Pancreas (tissue), 10 donors: ENCODE data around the gene TMEM125. TPM values are rescaled to one million over a fixed set of nuclear protein-coding genes. Genes with fewer than 3 reads are reported as not detected.

Experiments
- ATAC-seq, 4 donors: fragments of 200-7000 bp; cut with Tn5 transposase; one replicate each; pipeline versions ENCODE4 v1.8.0 to v1.9.1; 2020; ENCODE audit warnings: mild to moderate bottlenecking in 4 of 4, moderate library complexity in 4 of 4
- DNase-seq, 6 donors: peaks; one replicate each; pipeline ENCODE4 v3.0.0-alpha.2; 2020
- FAIRE-seq: peaks from 2 replicates; lab custom pipeline; 2012; peaks lifted over from hg19 to GRCh38; lab: Jason Lieb, UNC
- H3K27ac ChIP-seq, 4 donors: fragments of 200-600 bp; sonication (generic); 1 replicate in 3 of 4; 2 replicates in 1 of 4; pipeline versions ENCODE4 v1.5.0 to v1.8.0; 2020
- H3K27me3 ChIP-seq, 4 donors: fragments of 200-600 bp; one replicate each; pipeline ENCODE4 v1.8.0; 2021
- H3K36me3 ChIP-seq, 3 donors: fragments of 200-600 bp; sonication (generic) in 1 of 3; one replicate each; pipeline versions ENCODE4 v1.5.0 to v1.8.0; 2020 to 2021
- H3K4me1 ChIP-seq, 3 donors: fragments of 200-600 bp; one replicate each; pipeline ENCODE4 v1.8.0; 2021
- H3K4me3 ChIP-seq, 4 donors: fragments of 200-600 bp; sonication (generic) in 2 of 4; one replicate each; pipeline versions ENCODE4 v1.5.0 to v1.8.0; 2020 to 2021
- H3K9me3 ChIP-seq, 4 donors: fragments of 200-600 bp; one replicate each; pipeline ENCODE4 v1.8.0; 2021
- CTCF ChIP-seq, 4 donors: fragments of 200-600 bp; sonication (generic) in 3 of 4; IDR thresholded peaks; one replicate each; pipeline versions ENCODE4 v1.5.0 to v1.8.0; 2021; ENCODE audit warnings: antibody characterized with exemption in 4 of 4
- WGBS, 2 donors: extraction: QIAGEN DNeasy Blood & Tissue Kit; methylation state at CpG; one replicate each; pipeline ENCODE4 v1.1.7; 2013; 5-methylcytosine and 5-hydroxymethylcytosine counted together
- intact Hi-C, 3 donors: fragments of 100-400 bp; cut with DNase I; formaldehyde crosslinking; loops; one replicate each; pipeline versions ENCODE4 v1.11.1 to v1.14.2; 2022
- polyA plus RNA-seq, 2 donors: library from polyadenylated mRNA; stranded (reverse); fragments of 200-250 nt; gene quantifications; one replicate each; pipeline ENCODE4 v1.2.3, GENCODE V29; 2013
- total RNA-seq, 6 donors: library from RNA; stranded (reverse); fragmentation: NEBNext Ultra II Directional in 4 of 6; extraction: Animal tissue kit (Norgen Biotek cat#: 25700) in 4 of 6; gene quantifications; one replicate each; pipeline versions ENCODE4 v1.2.1 to v1.2.4, GENCODE V29; 2021 to 2023
- donor health status: healthy with polysubstance abuse.
- donor health status: DM: no; HTN: no; CAD: no; lungs with moderate emphysema.
- donor health status: DM: no; HTN: no; CAD: no.
- donor health status: control.
- donor health status: control.
- donor health status: Bipolar disorder and iron deficiency.
- donor health status: DM: yes; HTN: yes; CAD: no.
- donor health status: DM: no; HTN: no; CAD: no.
- donor health status: DM: no; HTN: no; CAD: no.
- donor health status: DM: yes; HTN: yes; CAD: no.

The TMEM125 gene
- total and polyA plus RNA-seq, 8 donors: 27.5 to 75.0 (median 44.4) TPM

- no peak for TF ChIP-seq CTCF (IDR thresholded peaks at IDR 0.05)
- no peaks in the 10 kb centered on the region for H3K4me1 ChIP-seq
- no peaks in the 10 kb centered on the region for H3K36me3 ChIP-seq
- DNase-seq (no peak), ATAC-seq (no peak), FAIRE-seq (no peak)
- no peak overlapping the region for H3K4me3 ChIP-seq
- H3K27me3 ChIP-seq: no peaks in the 10 kb centered on the region
- 82 to 86% methylated on average over 4 of the region's 4 CpGs for WGBS, 2 donors
- no peaks in the 10 kb centered on the region for H3K9me3 ChIP-seq
- intact Hi-C loops: loop anchor here in 2 of 3 donors (10.0 kb wide), 1 partner anchor 132 kb away; the partner anchor contains the start of gene ELOVL1 (in 2 of the 2)
- H3K27ac ChIP-seq: no peak overlapping the region
These were observed 37.3 kb upstream of the TMEM125 start for GRCh38 chr1:43232482-43232881.

- no peak for FAIRE-seq
- intact Hi-C loops: loop anchor here in 2 of 3 donors (10.0 kb wide), 1 partner anchor 131 kb away; the partner anchor contains the start of gene ELOVL1 (in 2 of the 2)
- Histone ChIP-seq H3K4me1 (no peaks in the 10 kb centered on the region), H3K9me3 (no peaks in the 10 kb centered on the region), H3K36me3 (no peaks in the 10 kb centered on the region), H3K27ac (no peak overlapping the region), H3K27me3 (no peaks in the 10 kb centered on the region), H3K4me3 (no peak overlapping the region)
- no peak for DNase-seq
- ATAC-seq: no peak
- WGBS, 2 donors: 92 to 94% methylated on average over 5 of the region's 5 CpGs
- TF ChIP-seq CTCF (IDR thresholded peaks at IDR 0.05): no peak
These were observed 36.2 kb upstream of the TMEM125 start for GRCh38 chr1:43233631-43234030.

GRCh38 chr1:43234267-43234666, 35.5 kb upstream of the TMEM125 start:
- intact Hi-C loops: loop anchor here in 2 of 3 donors (10.0 kb wide), 1 partner anchor 131 kb away; the partner anchor contains the start of gene ELOVL1 (in 2 of the 2)
- H3K27me3 ChIP-seq: no peaks in the 10 kb centered on the region
- H3K4me3 ChIP-seq: no peak overlapping the region
- no peaks in the 10 kb centered on the region for H3K36me3 ChIP-seq
- no peak for DNase-seq
- WGBS, 2 donors: 92 to 94% methylated on average over 17 of the region's 17 CpGs
- FAIRE-seq: no peak
- TF ChIP-seq CTCF (IDR thresholded peaks at IDR 0.05): no peak
- H3K27ac ChIP-seq: no peak overlapping the region
- no peaks in the 10 kb centered on the region for H3K4me1 ChIP-seq
- no peak for ATAC-seq
- H3K9me3 ChIP-seq: no peaks in the 10 kb centered on the region

- Histone ChIP-seq H3K9me3 (no peaks in the 10 kb centered on the region), H3K4me3 (no peak overlapping the region), H3K27me3 (no peaks in the 10 kb centered on the region), H3K27ac (no peak overlapping the region), H3K4me1 (no peaks in the 10 kb centered on the region), H3K36me3 (no peaks in the 10 kb centered on the region)
- intact Hi-C loops: loop anchor here in 2 of 3 donors (10.0 kb wide), 1 partner anchor 130 kb away; the partner anchor contains the start of gene ELOVL1 (in 2 of the 2)
- FAIRE-seq (no peak), ATAC-seq (no peak), DNase-seq (no peak)
- TF ChIP-seq CTCF (IDR thresholded peaks at IDR 0.05): no peak
- WGBS, 2 donors: 75 to 80% methylated on average over 8 of the region's 8 CpGs
These were observed 34.7 kb upstream of the TMEM125 start for GRCh38 chr1:43235040-43235439.

GRCh38 chr1:43235451-43236121, 34.2 kb upstream of the TMEM125 start:
- WGBS, 2 donors: 78% methylated on average over 9 of the region's 9 CpGs
- no peak overlapping the region for H3K4me3 ChIP-seq
- H3K36me3 ChIP-seq: no peaks in the 10 kb centered on the region
- H3K9me3 ChIP-seq: no peaks in the 10 kb centered on the region
- ATAC-seq: peak in 1 of 4 donors; percentile 26
- DNase-seq: no peak
- intact Hi-C loops: loop anchor here in 2 of 3 donors (10.0 kb wide), 1 partner anchor 129 kb away; the partner anchor contains the start of gene ELOVL1 (in 2 of the 2)
- no peak for TF ChIP-seq CTCF (IDR thresholded peaks at IDR 0.05)
- no peak for FAIRE-seq
- no peak overlapping the region for H3K27ac ChIP-seq
- no peaks in the 10 kb centered on the region for H3K4me1 ChIP-seq
- H3K27me3 ChIP-seq: no peaks in the 10 kb centered on the region
